NCI-H2227 (cell line): ENCODE data around the gene TXNRD2.

Source experiments
- DNase-seq: peaks from one replicate; lab custom pipeline; 2025; ENCODE audit not compliant: unreplicated experiment; lab: John Stamatoyannopoulos, UW

Gene TXNRD2

DNA sequence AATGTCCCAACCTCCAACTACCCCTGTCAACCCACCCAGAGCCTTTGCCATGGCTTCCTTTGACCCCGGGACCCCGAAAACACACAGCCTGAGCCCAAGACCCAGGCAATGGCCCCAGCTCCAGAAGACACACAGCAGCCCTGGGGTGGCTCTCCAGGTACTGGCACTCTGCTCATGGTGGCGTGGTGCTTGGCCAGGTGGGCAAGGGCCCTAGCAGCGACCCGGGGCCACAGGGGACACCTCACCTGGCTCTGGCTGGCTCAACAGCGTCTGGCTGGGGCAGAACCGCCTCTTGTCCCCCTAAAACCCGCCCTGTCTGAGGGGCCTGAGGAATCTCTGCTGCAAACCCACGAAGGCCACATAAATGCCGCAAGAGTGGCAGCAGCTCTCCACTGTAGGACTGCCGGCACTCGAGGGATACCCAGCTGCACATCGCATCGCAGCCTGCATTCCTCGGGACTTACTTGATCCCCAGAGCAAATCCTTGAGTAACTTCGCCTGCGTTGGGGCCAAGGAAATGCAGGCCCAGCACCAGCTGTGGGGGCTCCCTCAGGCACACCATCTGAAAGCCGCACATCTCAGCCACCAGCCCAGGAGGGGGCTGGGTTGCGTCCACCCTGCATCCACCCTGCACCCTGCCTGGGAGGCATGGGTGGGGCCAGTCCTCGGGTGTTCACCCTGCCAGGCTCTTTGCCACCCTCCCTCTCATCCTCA, 63.8 kb downstream of the TXNRD2 start:
- DNase-seq, result no peak

- DNase-seq, result no peak
These were observed 64.5 kb downstream of the TXNRD2 start for GRCh38 chr22:19876941-19877625.

GRCh38 chr22:19876314-19876940, 65.2 kb downstream of the TXNRD2 start:
- DNase-seq, result no peak

DNA sequence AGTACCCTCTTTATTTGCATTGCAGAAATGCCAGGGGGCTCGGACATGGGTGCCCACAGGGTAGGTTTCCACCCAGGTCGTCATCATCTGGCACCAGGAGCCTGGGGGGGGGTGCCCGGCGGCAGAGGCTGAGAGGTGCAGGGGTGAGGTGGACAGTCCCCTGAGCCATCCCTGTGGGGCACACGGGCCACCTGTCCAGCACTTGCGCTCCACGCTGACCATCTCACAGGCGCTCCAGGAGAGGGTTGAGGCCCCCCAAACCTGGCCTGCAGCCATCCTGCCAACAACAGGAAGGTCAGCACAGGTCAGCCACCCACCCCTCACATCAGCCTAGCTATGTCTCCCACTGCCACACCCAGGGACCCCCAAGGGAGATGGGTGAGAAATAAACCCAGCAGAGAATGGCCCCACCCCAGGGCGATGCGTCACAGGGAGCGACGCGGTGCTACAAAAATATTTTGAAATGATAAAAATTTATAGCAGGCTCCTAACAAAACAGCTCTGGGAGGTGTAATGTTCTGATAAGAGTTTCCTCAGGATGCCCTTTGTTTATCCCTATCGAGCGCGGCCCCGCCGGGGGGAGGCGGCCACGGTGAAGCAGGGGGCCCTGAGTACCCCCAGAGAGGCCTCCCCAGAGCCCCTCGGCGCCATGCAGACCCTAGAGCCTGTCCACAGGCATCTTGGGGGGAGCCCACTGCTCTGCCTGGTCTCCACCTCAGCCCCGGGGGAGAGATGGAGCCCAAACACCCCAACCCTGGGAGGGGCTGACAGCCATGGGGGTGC, 65.9 kb downstream of the TXNRD2 start:
- no peak for DNase-seq

DNA sequence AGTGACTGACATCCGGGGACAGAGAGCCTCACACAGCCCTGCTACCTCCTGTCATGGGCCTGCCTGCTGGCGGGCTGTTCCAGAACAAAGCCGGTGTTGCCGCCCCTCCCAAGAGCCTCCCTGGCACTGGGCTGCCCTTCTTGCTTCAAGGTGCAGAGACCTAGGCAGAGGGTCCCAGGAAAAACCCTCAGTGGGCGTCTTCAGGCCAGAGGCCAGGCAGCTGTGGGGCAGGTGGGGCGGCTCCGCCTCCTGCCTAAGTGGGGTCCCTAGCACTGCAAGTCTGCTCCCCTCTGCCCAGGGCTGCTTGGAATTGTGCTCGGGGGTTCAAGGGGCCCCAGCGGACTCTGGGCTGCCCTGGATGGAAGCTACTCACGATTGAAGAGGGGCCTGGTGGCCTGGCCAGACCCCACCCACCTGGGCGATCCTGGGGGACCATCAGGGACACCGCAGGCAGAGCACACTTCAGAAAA, 66.5 kb downstream of the TXNRD2 start:
- DNase-seq, result no peak

DNA sequence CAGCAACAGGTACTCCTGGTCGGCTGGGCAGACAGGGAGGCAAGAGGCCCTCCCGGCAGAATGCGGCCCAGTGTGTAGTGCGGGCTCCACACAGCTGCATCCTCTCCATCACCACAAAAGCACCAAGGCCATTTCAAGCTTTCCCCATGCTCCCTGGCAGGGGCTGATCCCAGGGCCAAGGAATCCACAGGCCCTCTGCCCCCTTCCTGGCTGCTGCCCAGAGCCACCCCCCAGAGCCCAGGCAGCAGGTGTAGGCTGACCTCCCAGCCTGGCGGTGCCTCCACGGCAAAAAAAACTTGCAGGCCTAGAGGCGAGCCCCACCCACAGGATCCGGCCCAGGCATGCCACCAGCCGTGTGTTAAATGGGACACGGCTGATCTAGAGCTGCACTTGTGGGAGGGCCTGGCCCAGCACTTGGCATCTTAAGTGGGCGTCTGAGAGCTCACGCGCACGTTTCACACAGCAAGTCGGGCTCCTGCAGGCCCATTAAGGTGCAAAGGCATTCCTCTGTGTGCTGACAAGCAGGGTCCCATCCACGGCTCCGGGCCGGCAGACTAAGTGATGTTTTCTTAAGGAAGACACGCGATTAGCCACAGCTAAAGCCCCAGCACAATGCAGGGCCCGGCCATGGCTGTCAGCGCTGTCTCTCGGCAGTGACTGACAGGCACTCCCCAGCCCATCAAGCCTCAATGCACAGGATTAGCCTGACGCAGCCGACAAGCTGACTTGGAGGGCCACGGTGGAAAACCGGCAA, 67.1 kb downstream of the TXNRD2 start:
- DNase-seq, result peak; percentile 53

- DNase-seq, result no peak
These were observed 67.7 kb downstream of the TXNRD2 start for GRCh38 chr22:19873960-19874306.

GRCh38 chr22:19873138-19873959, 68.3 kb downstream of the TXNRD2 start:
- DNase-seq, result no peak

GRCh38 chr22:19872779-19873137, 68.9 kb downstream of the TXNRD2 start:
- DNase-seq, result no peak

DNA sequence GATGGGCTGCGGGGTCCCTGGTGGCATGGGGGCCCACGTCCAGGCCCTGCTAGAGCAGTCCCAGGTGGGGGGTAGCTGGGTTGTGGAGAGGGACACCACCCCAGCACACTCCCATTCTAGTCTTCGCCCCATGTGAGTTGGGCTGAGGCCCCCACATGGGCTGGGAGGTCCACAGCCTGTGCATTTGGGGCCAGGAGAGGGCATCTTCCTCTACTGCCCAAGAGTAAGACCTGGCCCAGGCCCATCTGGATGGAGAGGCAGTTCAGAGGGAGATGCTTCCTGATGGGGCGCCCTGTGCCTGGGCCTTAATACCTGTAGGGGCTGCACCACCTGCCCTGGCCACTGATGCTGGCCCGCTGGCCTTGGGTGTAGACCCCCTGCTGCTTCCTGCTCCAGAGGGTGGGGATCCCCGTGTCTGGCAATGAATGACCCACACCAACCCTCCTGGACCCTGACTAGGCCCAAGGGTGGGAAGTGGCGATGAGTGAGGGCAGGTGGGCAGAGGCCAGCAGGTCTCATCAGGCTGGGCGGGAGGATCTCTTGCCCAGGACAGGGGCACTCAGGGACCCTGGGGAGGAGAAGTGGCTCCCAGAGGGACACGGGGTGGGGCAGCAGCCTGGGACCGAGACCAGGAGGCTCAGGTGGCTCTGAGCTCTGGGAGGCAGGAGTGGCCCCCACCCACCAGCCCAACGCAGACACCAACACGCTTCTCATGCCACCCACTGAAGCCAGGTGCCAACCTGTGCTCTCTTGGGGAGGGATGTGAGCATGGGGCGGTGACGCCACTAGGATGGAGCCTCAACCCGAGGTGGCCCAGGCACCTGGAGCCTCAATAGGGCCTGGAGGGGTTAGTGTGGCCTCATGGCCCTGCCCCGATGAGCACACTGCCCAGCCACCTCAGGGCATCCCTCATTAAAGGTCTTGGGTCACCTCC, 69.5 kb downstream of the TXNRD2 start:
- DNase-seq, result no peak

- DNase-seq, result no peak
These were observed 70.4 kb downstream of the TXNRD2 start for GRCh38 chr22:19871023-19871844.

GRCh38 chr22:19870153-19871022, 71.2 kb downstream of the TXNRD2 start:
- DNase-seq, result no peak

DNA sequence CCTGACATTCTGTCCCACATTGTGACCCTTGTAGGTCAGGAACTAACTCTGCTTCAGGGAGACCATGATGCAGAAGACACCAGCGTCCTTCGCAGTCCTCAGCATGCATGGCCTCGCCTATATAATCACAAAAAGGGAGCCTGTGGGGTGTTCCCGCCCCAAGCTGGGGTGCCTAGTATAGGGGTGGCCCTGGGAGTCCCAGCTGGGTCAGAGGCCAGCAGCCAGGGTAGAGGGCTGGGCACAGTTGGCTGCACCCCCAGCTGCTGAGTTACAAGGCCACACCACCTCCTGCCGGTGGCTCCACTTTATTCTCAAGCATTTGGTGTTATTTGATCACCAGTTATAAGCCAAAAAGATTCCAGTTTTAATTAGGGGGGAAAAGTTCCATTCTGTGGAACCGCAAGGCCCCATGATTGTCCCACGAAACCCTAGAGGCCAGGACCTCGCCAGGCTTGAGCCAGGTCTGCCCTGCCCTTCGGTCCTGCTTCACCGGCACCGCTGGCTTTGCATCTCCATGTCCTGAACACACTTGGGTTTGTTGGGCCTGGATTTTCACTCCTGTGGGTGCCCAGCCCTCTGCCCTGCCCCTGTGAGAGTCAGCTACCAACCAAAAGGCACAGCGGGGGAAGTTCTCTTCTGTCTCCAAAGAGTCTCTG, 72.0 kb downstream of the TXNRD2 start:
- no peak for DNase-seq

DNA sequence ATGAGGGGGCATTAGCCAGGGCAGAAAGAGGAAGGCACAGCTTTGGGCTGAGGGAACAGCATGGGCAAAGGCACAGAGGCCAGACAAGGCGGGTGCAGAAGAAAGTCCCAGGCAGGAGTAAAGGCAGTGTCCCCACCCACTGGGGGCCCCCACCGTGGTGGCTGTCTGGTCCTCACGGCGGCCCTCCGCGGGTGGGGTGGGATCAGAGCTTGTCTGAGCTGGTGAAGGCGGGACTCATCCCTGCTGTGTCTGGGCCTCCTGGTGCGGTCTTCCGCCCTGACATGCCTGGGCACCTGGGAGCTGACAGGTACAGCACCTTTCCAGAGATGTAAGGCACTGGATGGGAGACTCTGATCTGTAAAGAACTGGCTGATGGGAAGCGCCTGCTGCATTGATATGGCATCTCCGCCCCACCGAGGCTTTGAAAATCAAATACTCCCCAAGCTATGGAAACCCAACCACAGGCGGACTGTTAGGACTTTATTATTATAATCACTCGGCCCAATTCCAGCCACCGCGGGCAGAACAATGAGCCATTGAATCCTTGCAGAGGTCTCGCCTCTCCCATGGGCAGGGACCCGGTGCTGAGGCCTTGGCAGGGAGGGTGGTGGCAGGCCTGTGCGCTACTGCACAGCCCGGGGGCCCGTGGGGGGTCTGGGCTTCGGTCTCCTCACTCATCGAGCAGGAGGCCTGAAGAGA, 72.7 kb downstream of the TXNRD2 start:
- DNase-seq, result no peak

DNA sequence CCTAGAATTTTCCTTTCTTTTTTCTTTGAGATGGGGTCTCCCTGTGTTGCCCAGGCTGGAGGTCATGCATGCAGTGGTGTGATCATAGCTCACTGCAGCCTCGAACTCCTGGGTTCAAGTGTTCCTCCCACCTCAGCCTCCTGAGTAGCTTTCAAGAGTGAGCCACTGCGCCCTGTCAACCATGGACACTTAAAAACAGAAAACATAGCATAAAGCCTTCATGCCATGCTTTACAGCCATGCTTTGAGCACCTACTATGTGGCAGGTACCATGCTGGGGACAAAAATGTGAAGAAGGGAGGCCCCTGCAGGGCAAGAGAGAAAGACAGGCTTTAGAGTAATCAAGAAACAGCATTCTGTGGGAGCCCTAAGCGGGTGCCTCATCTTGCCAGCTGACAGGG, 73.3 kb downstream of the TXNRD2 start:
- DNase-seq, result no peak

DNA sequence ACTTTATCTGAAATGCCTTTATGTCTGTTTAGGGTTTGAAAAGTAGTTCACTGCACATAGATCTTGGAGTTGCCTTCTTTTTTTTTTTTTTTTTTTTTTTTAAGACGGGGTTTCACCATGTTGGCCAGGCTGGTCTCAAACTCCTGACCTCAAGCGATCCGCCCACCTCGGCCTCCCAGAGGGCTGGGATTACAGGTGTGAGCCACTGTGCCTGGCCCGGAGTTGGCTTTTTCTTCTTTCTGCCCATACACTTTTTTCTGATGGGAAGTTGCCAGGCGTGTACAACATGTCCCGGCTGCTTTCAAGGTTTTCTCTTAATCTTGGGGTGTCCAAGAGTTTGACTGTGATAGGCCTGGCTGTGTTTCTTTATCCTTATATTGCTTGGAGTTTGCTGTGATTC, 74.0 kb downstream of the TXNRD2 start:
- no peak for DNase-seq
